Activated CD4-positive, alpha-beta memory T cell treated with anti-CD3 and anti-CD28 coated beads, Interleukin-2, amount 10 ng/mL, durations not matched to agents 7 days and 5 days (primary cell): ENCODE results near the gene OPN3. TPM values are rescaled to one million over a fixed set of nuclear protein-coding genes. Genes with fewer than 3 reads are reported as not detected.

Experiments
- CTCF ChIA-PET: fragments of 350-600 bp; sonication (Branson Sonifier 250); formaldehyde crosslinking; loops from one replicate; lab custom pipeline; 2021; ENCODE audit warnings: antibody characterized with exemption, inconsistent platforms; lab: Charles Lee
- POLR2A ChIA-PET: fragments of 350-600 bp; sonication (Branson Sonifier 250); formaldehyde crosslinking; loops from one replicate; lab custom pipeline; 2021; ENCODE audit warnings: antibody characterized with exemption; lab: Charles Lee
- DNase-seq: peaks from one replicate; pipeline ENCODE4 v3.0.0-alpha.2; 2020
- H3K27ac Mint-ChIP-seq: one replicate; pipeline ENCODE4 v1.8.0; 2021; ENCODE audit warnings: mild to moderate bottlenecking, mixed read lengths
- H3K27me3 Mint-ChIP-seq: one replicate; pipeline ENCODE4 v1.8.0; 2021; ENCODE audit warnings: mixed read lengths
- H3K36me3 Mint-ChIP-seq: one replicate; pipeline ENCODE4 v1.8.0; 2021; ENCODE audit warnings: low read depth, mixed read lengths
- H3K4me1 Mint-ChIP-seq: one replicate; pipeline ENCODE4 v1.8.0; 2021; ENCODE audit warnings: mixed read lengths
- H3K4me3 Mint-ChIP-seq: one replicate; pipeline ENCODE4 v1.8.0; 2021; ENCODE audit warnings: mild to moderate bottlenecking, mixed read lengths
- H3K9me3 Mint-ChIP-seq: one replicate; pipeline ENCODE4 v1.8.0; 2021; ENCODE audit warnings: mixed read lengths
- total RNA-seq, 2 experiments: library from RNA; stranded (reverse); gene quantifications; one replicate each; pipeline ENCODE4 v1.2.3, GENCODE V29; 2021

OPN3 gene
- total RNA-seq, 2 experiments from 2014 or later: 8.0 to 9.6 TPM

- H3K4me3 Mint-ChIP-seq: no peak overlapping the region
- peaks cover 5% of the 10 kb centered on the region for H3K4me1 Mint-ChIP-seq
- no peaks in the 10 kb centered on the region for H3K27me3 Mint-ChIP-seq
- POLR2A ChIA-PET: interaction anchor here (0.7 to 1.4 kb wide), 3 partner anchors 17 to 233 kb away, joined by 3 read pairs; no protein-coding TSS in a partner anchor
- H3K36me3 Mint-ChIP-seq: no peaks in the 10 kb centered on the region
- H3K9me3 Mint-ChIP-seq: no peaks in the 10 kb centered on the region
- CTCF ChIA-PET: interaction anchor here (0.6 to 5.8 kb wide), 34 partner anchors 9 to 455 kb away, joined by 3 to 49 read pairs (median 4); partner anchors contain the start of genes CHML, EXO1, FH and KMO
- H3K27ac Mint-ChIP-seq: no peak overlapping the region
- DNase-seq: no peak
These were observed 29.1 kb downstream of the OPN3 start for GRCh38 chr1:241611063-241611462.

- H3K4me3 Mint-ChIP-seq: no peak overlapping the region
- H3K27ac Mint-ChIP-seq: no peak overlapping the region
- no peaks in the 10 kb centered on the region for H3K27me3 Mint-ChIP-seq
- H3K4me1 Mint-ChIP-seq: peaks cover 5% of the 10 kb centered on the region
- no peaks in the 10 kb centered on the region for H3K36me3 Mint-ChIP-seq
- ChIA-PET POLR2A (interaction anchor here (0.7 to 1.4 kb wide), 3 partner anchors 17 to 234 kb away, joined by 3 read pairs; no protein-coding TSS in a partner anchor), CTCF (interaction anchor here (0.6 to 5.8 kb wide), 28 partner anchors 10 to 389 kb away, joined by 3 to 49 read pairs (median 4); partner anchors contain the start of genes CHML, EXO1, FH and KMO)
- DNase-seq: no peak
- no peaks in the 10 kb centered on the region for H3K9me3 Mint-ChIP-seq
These were observed 29.9 kb downstream of the OPN3 start for GRCh38 chr1:241610056-241610815.

GRCh38 chr1:241608379-241609033, 31.7 kb downstream of the OPN3 start:
- Mint-ChIP-seq H3K27ac (no peak overlapping the region), H3K36me3 (no peaks in the 10 kb centered on the region), H3K4me3 (no peak overlapping the region), H3K4me1 (peaks cover 5% of the 10 kb centered on the region), H3K9me3 (no peaks in the 10 kb centered on the region), H3K27me3 (no peaks in the 10 kb centered on the region)
- no peak for DNase-seq
- ChIA-PET POLR2A (interaction anchor here (2.0 kb wide), 1 partner anchor 32 kb away, joined by 4 read pairs; the partner anchor contains the start of genes CHML and OPN3), CTCF (interaction anchor here (1.3 kb wide), 1 partner anchor 9 kb away, joined by 3 read pairs; no protein-coding TSS in a partner anchor)

GRCh38 chr1:241607497-241607896, 32.7 kb downstream of the OPN3 start:
- no peaks in the 10 kb centered on the region for H3K27me3 Mint-ChIP-seq
- H3K4me1 Mint-ChIP-seq: peaks cover under 1% of the 10 kb centered on the region
- POLR2A ChIA-PET: interaction anchor here (2.0 kb wide), 1 partner anchor 33 kb away, joined by 4 read pairs; the partner anchor contains the start of genes CHML and OPN3
- H3K9me3 Mint-ChIP-seq: no peaks in the 10 kb centered on the region
- H3K27ac Mint-ChIP-seq: no peak overlapping the region
- H3K36me3 Mint-ChIP-seq: no peaks in the 10 kb centered on the region
- CTCF ChIA-PET: no interaction called here
- no peak overlapping the region for H3K4me3 Mint-ChIP-seq
- DNase-seq: no peak

GRCh38 chr1:241606544-241606943, 33.6 kb downstream of the OPN3 start:
- Mint-ChIP-seq H3K9me3 (no peaks in the 10 kb centered on the region), H3K27ac (no peak overlapping the region), H3K4me1 (no peaks in the 10 kb centered on the region), H3K4me3 (no peak overlapping the region), H3K36me3 (no peaks in the 10 kb centered on the region), H3K27me3 (no peaks in the 10 kb centered on the region)
- DNase-seq: no peak
- CTCF ChIA-PET: interaction anchor here (0.5 to 1.5 kb wide), 3 partner anchors 217 to 392 kb away, joined by 3 read pairs; partner anchors contain the start of gene MAP1LC3C
- POLR2A ChIA-PET: no interaction called here

- ChIA-PET POLR2A (no interaction called here), CTCF (interaction anchor here (1.0 to 1.5 kb wide), 2 partner anchors 218 to 394 kb away, joined by 3 read pairs; partner anchors contain the start of gene MAP1LC3C)
- no peak overlapping the region for H3K27ac Mint-ChIP-seq
- H3K27me3 Mint-ChIP-seq: no peaks in the 10 kb centered on the region
- peaks cover 4% of the 10 kb centered on the region for H3K4me1 Mint-ChIP-seq
- H3K9me3 Mint-ChIP-seq: no peaks in the 10 kb centered on the region
- no peak for DNase-seq
- no peaks in the 10 kb centered on the region for H3K36me3 Mint-ChIP-seq
- no peak overlapping the region for H3K4me3 Mint-ChIP-seq
These were observed 34.9 kb downstream of the OPN3 start for GRCh38 chr1:241605146-241605805.

GRCh38 chr1:241603731-241604245, 36.4 kb downstream of the OPN3 start:
- ChIA-PET POLR2A (no interaction called here), CTCF (no interaction called here)
- H3K27ac Mint-ChIP-seq: no peak overlapping the region
- no peaks in the 10 kb centered on the region for H3K36me3 Mint-ChIP-seq
- H3K27me3 Mint-ChIP-seq: no peaks in the 10 kb centered on the region
- H3K4me3 Mint-ChIP-seq: no peak overlapping the region
- H3K4me1 Mint-ChIP-seq: peaks cover 4% of the 10 kb centered on the region
- DNase-seq: no peak
- no peaks in the 10 kb centered on the region for H3K9me3 Mint-ChIP-seq

- no peaks in the 10 kb centered on the region for H3K36me3 Mint-ChIP-seq
- DNase-seq: no peak
- H3K27ac Mint-ChIP-seq: no peak overlapping the region
- no peak overlapping the region for H3K4me3 Mint-ChIP-seq
- H3K4me1 Mint-ChIP-seq: peaks cover 4% of the 10 kb centered on the region
- ChIA-PET POLR2A (no interaction called here), CTCF (interaction anchor here (1.4 kb wide), 1 partner anchor 12 kb away, joined by 3 read pairs; no protein-coding TSS in a partner anchor)
- H3K9me3 Mint-ChIP-seq: no peaks in the 10 kb centered on the region
- no peaks in the 10 kb centered on the region for H3K27me3 Mint-ChIP-seq
These were observed 39.7 kb downstream of the OPN3 start for GRCh38 chr1:241600496-241600901.

- H3K36me3 Mint-ChIP-seq: peaks cover 3% of the 10 kb centered on the region
- H3K9me3 Mint-ChIP-seq: no peaks in the 10 kb centered on the region
- H3K4me3 Mint-ChIP-seq: no peak overlapping the region
- H3K27ac Mint-ChIP-seq: no peak overlapping the region
- DNase-seq: no peak
- ChIA-PET POLR2A (no interaction called here), CTCF (interaction anchor here (1.9 kb wide), 1 partner anchor 12 kb away, joined by 7 read pairs; no protein-coding TSS in a partner anchor)
- no peaks in the 10 kb centered on the region for H3K27me3 Mint-ChIP-seq
- peaks cover 4% of the 10 kb centered on the region for H3K4me1 Mint-ChIP-seq
These were observed 41.9 kb downstream of the OPN3 start for GRCh38 chr1:241598249-241598648.

GRCh38 chr1:241596633-241597032, 43.5 kb downstream of the OPN3 start:
- CTCF ChIA-PET: interaction anchor here (1.9 kb wide), 1 partner anchor 14 kb away, joined by 7 read pairs; no protein-coding TSS in a partner anchor

GRCh38 chr1:241593186-241593585, 47.0 kb downstream of the OPN3 start:
- Mint-ChIP-seq H3K27ac (no peak overlapping the region), H3K36me3 (peaks cover 3% of the 10 kb centered on the region), H3K27me3 (no peaks in the 10 kb centered on the region), H3K9me3 (no peaks in the 10 kb centered on the region), H3K4me3 (no peak overlapping the region), H3K4me1 (peaks cover 5% of the 10 kb centered on the region)
- DNase-seq: no peak
- ChIA-PET POLR2A (no interaction called here), CTCF (no interaction called here)

More at GRCh38 chr1:241596633-241597032, 43.5 kb downstream of the OPN3 start:
- Mint-ChIP-seq H3K9me3 (no peaks in the 10 kb centered on the region), H3K36me3 (peaks cover 3% of the 10 kb centered on the region), H3K4me1 (peaks cover 9% of the 10 kb centered on the region), H3K27ac (no peak overlapping the region), H3K27me3 (no peaks in the 10 kb centered on the region), H3K4me3 (no peak overlapping the region)
- DNase-seq: no peak
- POLR2A ChIA-PET: no interaction called here

GRCh38 chr1:241592273-241592958, 47.8 kb downstream of the OPN3 start:
- no peaks in the 10 kb centered on the region for H3K27me3 Mint-ChIP-seq
- H3K9me3 Mint-ChIP-seq: no peaks in the 10 kb centered on the region
- ChIA-PET POLR2A (no interaction called here), CTCF (interaction anchor here (0.8 kb wide), 1 partner anchor 19 kb away, joined by 3 read pairs; no protein-coding TSS in a partner anchor)
- H3K36me3 Mint-ChIP-seq: peaks cover 3% of the 10 kb centered on the region
- DNase-seq: no peak
- peaks cover 5% of the 10 kb centered on the region for H3K4me1 Mint-ChIP-seq
- H3K4me3 Mint-ChIP-seq: no peak overlapping the region
- no peak overlapping the region for H3K27ac Mint-ChIP-seq
